HFFc6 (cell line): ENCODE data around the gene EHBP1L1. TPM values are rescaled to one million over a fixed set of nuclear protein-coding genes. Genes with fewer than 3 reads are reported as not detected.

Experiments
- DNase-seq: peaks from one replicate; pipeline ENCODE4 v3.0.0-alpha.2; 2018
- H3K27ac Mint-ChIP-seq: 2 replicates; pipeline ENCODE4 v1.8.0; 2020; ENCODE audit warnings: mild to moderate bottlenecking, mixed read lengths
- H3K27me3 Mint-ChIP-seq: 2 replicates; pipeline ENCODE4 v1.8.0; 2021; ENCODE audit warnings: mild to moderate bottlenecking, moderate library complexity, mixed read lengths; ENCODE audit not compliant: insufficient read depth
- H3K36me3 Mint-ChIP-seq: 2 replicates; pipeline ENCODE4 v1.8.0; 2021; ENCODE audit warnings: low read depth, mixed read lengths
- H3K4me1 Mint-ChIP-seq: 2 replicates; pipeline ENCODE4 v1.8.0; 2020; ENCODE audit warnings: low read depth, mixed read lengths
- H3K4me3 Mint-ChIP-seq: 2 replicates; pipeline ENCODE4 v1.8.0; 2020; ENCODE audit warnings: mild to moderate bottlenecking, moderate library complexity, mixed read lengths
- H3K9me3 Mint-ChIP-seq: 2 replicates; pipeline ENCODE4 v1.8.0; 2020; ENCODE audit warnings: mild to moderate bottlenecking, mixed read lengths
- CTCF ChIP-seq: fragments of 200-600 bp; sonication (generic); IDR thresholded peaks from 2 replicates; pipeline ENCODE4 v1.5.0; 2021; ENCODE audit warnings: antibody characterized with exemption, mild to moderate bottlenecking
- total RNA-seq, 6 experiments: library from RNA; stranded (reverse); fragmentation: NEBNext Ultra II Directional; extraction: Animal tissue kit (Norgen Biotek cat#: 25700); gene quantifications; 2 replicates in 1 of 6; 3 replicates in 5 of 6; pipeline ENCODE4 v1.2.3, GENCODE V29; 2021

EHBP1L1 gene
- total RNA-seq, 6 experiments from 2014 or later = 47.5 to 69.3 (median 61.3) TPM

DNA sequence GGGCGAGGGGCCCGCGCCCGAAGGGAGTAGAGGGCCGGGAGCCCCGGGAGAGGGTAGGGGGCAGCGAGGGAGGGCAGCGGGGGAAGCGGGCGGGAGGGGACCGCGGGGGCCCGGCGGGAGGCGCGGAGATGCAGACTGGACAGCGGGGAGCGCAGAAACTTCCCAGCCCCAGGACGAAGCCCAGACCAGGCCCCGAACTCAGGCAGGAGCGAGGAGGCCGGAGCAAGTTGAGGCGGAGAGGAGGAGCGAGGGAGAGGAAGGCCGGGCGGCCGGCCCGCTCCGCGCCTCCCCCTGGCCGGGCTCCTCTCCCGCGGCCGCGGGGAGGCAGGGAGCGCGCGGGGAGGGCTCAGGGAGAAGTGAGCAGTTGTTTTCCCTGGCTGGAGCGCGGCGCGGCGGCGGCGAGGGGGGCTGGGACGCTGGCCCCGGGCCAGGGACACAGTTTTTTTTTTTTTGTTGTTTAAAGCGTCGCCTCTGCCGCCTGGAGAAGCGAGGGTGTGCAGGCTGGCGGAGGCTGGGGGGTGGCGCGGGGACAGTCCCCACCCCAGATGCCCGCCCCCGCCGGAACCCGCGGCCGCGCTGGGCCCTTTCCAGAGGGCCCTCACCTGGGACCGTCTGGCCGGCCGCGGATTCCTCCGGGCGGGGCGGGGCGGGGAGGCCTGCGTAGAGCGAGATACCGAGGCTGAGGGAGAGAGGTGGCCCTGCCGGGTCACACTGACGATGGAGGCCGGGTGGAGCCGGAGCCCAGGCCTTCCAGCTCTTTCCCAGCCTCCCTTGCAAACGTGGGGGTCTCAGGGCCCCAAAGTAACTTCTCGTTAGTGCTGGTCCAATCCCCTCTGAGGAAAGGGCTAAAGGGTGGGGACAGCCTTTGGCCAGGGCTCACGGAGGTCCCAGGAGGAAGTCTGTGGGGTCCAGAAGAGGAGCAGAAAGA, 17.6 kb upstream of the EHBP1L1 start, which contains the start of gene LTBP3:
Gene LTBP3 (minus strand): TSS at position 358 of the 928 bp plus-strand sequence. CDS start 400 bp downstream, outside the sequence.
- no peaks in the 10 kb centered on the region; the same call in 1 of the 2 replicates for H3K27me3 Mint-ChIP-seq
- H3K27ac Mint-ChIP-seq = peak within 1 kb of the TSS; percentile 91
- peak within 1 kb of the TSS; percentile 89 for H3K4me3 Mint-ChIP-seq
- H3K9me3 Mint-ChIP-seq = no peaks in the 10 kb centered on the region
- H3K36me3 Mint-ChIP-seq = peaks cover 5% of the 10 kb centered on the region; the same call in 1 of the 2 replicates
- H3K4me1 Mint-ChIP-seq = peaks cover 65% of the 10 kb centered on the region
- peak; percentile 55 for DNase-seq
- TF ChIP-seq CTCF = peak; percentile 13; the same call in 1 of the 2 replicates

- Mint-ChIP-seq H3K4me3 (peak overlapping the region; percentile 41; the same call in 1 of the 2 replicates), H3K36me3 (peaks cover 5% of the 10 kb centered on the region; the same call in 1 of the 2 replicates), H3K4me1 (peaks cover 65% of the 10 kb centered on the region), H3K27ac (peak overlapping the region; percentile 90), H3K9me3 (no peaks in the 10 kb centered on the region), H3K27me3 (no peaks in the 10 kb centered on the region; the same call in 1 of the 2 replicates)
- TF ChIP-seq CTCF = no peak; the same call in 1 of the 2 replicates
- DNase-seq = no peak
Observed at GRCh38 chr11:65558930-65559509, 16.8 kb upstream of the EHBP1L1 start.

GRCh38 chr11:65559535-65559934, 16.3 kb upstream of the EHBP1L1 start:
- H3K9me3 Mint-ChIP-seq = no peaks in the 10 kb centered on the region
- H3K27me3 Mint-ChIP-seq = no peaks in the 10 kb centered on the region; the same call in 1 of the 2 replicates
- no peak for DNase-seq
- no peak for TF ChIP-seq CTCF
- H3K27ac Mint-ChIP-seq = peak overlapping the region; percentile 90
- H3K4me3 Mint-ChIP-seq = no peak overlapping the region; the same call in none of the 2 replicates
- H3K4me1 Mint-ChIP-seq = peaks cover 64% of the 10 kb centered on the region
- peaks cover 5% of the 10 kb centered on the region; the same call in 1 of the 2 replicates for H3K36me3 Mint-ChIP-seq

- H3K27ac Mint-ChIP-seq = peak overlapping the region; percentile 90
- peak; percentile 65 for DNase-seq
- H3K9me3 Mint-ChIP-seq = no peaks in the 10 kb centered on the region
- TF ChIP-seq CTCF = no peak
- no peaks in the 10 kb centered on the region; the same call in 1 of the 2 replicates for H3K27me3 Mint-ChIP-seq
- peaks cover 59% of the 10 kb centered on the region for H3K4me1 Mint-ChIP-seq
- peak overlapping the region; percentile 57 for H3K4me3 Mint-ChIP-seq
- peaks cover 5% of the 10 kb centered on the region; the same call in 1 of the 2 replicates for H3K36me3 Mint-ChIP-seq
Observed at GRCh38 chr11:65559951-65560537, 15.8 kb upstream of the EHBP1L1 start.
